Activated CD8-positive, alpha-beta T cell treated with anti-CD3 and anti-CD28 coated beads for 36 hours (primary cell): ENCODE measurements around the gene C8A. TPM values are rescaled to one million over a fixed set of nuclear protein-coding genes. Genes with fewer than 3 reads are reported as not detected.

Experiments used
- ATAC-seq: fragments of 200-7000 bp; cut with Tn5 transposase; one replicate; pipeline ENCODE4 v1.10.0; 2021; ENCODE audit warnings: mild to moderate bottlenecking, moderate library complexity
- CTCF ChIA-PET: fragments of 350-600 bp; sonication (Branson Sonifier 250); formaldehyde crosslinking; loops from one replicate; lab custom pipeline; 2021; ENCODE audit warnings: antibody characterized with exemption; lab: Charles Lee
- POLR2A ChIA-PET: fragments of 350-600 bp; sonication (Branson Sonifier 250); formaldehyde crosslinking; loops from one replicate; lab custom pipeline; 2021; ENCODE audit warnings: antibody characterized with exemption; lab: Charles Lee
- DNase-seq: peaks from one replicate; pipeline ENCODE4 v3.0.0-alpha.2; 2020
- H3K27ac Mint-ChIP-seq: one replicate; pipeline ENCODE4 v1.8.0; 2021; ENCODE audit warnings: mild to moderate bottlenecking, mixed read lengths
- H3K27me3 Mint-ChIP-seq: one replicate; pipeline ENCODE4 v1.8.0; 2021; ENCODE audit warnings: mixed read lengths
- H3K36me3 Mint-ChIP-seq: one replicate; pipeline ENCODE4 v1.8.0; 2021; ENCODE audit warnings: low read depth, mixed read lengths
- H3K4me1 Mint-ChIP-seq: one replicate; pipeline ENCODE4 v1.8.0; 2021; ENCODE audit warnings: low read depth, mixed read lengths
- H3K4me3 Mint-ChIP-seq: one replicate; pipeline ENCODE4 v1.8.0; 2021; ENCODE audit warnings: mild to moderate bottlenecking, moderate library complexity, mixed read lengths
- H3K9me3 Mint-ChIP-seq: one replicate; pipeline ENCODE4 v1.8.0; 2021; ENCODE audit warnings: mixed read lengths
- intact Hi-C: fragments of 100-400 bp; cut with micrococcal nuclease; formaldehyde crosslinking; loops from one replicate; pipeline ENCODE4 v1.10.0; 2022
- total RNA-seq, 2 experiments: library from RNA; stranded (reverse); gene quantifications; one replicate each; pipeline ENCODE4 v1.2.3, GENCODE V29; 2021
- TF ChIP-seq, protein P1 (sequence below): fragments of 200-600 bp; IDR thresholded peaks from one replicate; pipeline ENCODE4 v1.8.0; 2022; ENCODE audit warnings: antibody characterized with exemption, mild to moderate bottlenecking

The C8A gene
- total RNA-seq, 2 experiments from 2014 or later: not detected

DNA sequence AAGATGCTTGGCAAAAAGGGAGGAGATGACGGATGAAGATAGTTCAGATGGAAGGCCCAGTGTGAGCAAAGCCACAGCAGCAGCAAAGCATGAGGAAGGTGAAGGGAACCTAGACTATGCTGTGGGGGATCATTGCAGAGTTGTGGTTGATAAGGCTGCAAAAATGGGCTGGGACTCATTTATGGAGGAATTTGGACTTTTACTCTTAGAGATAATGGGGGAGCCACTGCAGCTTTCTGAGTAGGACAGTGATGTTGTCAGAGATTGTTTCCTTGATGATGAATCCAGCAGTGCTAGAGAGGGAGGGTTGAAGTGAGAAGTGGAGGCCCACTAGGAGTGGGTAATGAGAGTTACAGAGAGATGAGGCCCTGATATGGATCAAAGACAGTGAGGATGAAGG is 2.1 kb upstream of the C8A start:
- H3K4me1 Mint-ChIP-seq: no peaks in the 10 kb centered on the region
- H3K27ac Mint-ChIP-seq: no peak overlapping the region
- TF ChIP-seq, protein P1, sequence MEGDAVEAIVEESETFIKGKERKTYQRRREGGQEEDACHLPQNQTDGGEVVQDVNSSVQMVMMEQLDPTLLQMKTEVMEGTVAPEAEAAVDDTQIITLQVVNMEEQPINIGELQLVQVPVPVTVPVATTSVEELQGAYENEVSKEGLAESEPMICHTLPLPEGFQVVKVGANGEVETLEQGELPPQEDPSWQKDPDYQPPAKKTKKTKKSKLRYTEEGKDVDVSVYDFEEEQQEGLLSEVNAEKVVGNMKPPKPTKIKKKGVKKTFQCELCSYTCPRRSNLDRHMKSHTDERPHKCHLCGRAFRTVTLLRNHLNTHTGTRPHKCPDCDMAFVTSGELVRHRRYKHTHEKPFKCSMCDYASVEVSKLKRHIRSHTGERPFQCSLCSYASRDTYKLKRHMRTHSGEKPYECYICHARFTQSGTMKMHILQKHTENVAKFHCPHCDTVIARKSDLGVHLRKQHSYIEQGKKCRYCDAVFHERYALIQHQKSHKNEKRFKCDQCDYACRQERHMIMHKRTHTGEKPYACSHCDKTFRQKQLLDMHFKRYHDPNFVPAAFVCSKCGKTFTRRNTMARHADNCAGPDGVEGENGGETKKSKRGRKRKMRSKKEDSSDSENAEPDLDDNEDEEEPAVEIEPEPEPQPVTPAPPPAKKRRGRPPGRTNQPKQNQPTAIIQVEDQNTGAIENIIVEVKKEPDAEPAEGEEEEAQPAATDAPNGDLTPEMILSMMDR: no peak
- no peaks in the 10 kb centered on the region for H3K36me3 Mint-ChIP-seq
- H3K27me3 Mint-ChIP-seq: peaks cover 11% of the 10 kb centered on the region
- intact Hi-C loops: no loop called here
- ChIA-PET CTCF (no interaction called here), POLR2A (no interaction called here)
- DNase-seq (no peak), ATAC-seq (no peak)
- no peak overlapping the region for H3K4me3 Mint-ChIP-seq
- H3K9me3 Mint-ChIP-seq: no peaks in the 10 kb centered on the region

DNA sequence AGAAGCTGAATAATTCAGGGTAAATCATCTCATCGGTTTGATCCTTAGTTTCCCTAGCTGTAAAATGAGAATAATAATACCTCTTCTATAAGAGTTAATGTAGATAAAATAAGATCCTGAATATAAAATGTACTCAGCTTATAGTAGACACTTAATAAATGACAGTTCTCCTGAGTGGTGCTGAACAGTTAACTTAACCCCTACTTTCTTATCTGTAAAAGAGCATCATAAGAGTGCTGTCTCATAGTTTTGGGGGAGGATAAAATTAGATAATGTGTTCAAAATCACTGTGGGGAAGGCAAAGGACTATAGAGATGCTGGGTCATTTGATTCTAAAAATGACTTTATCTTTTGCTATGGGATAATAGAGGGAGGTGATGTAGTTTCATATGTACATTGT is 593 bp downstream of the C8A start:
- H3K4me3 Mint-ChIP-seq: no peak overlapping the region
- intact Hi-C loops: no loop called here
- H3K4me1 Mint-ChIP-seq: no peaks in the 10 kb centered on the region
- peaks cover 16% of the 10 kb centered on the region for H3K27me3 Mint-ChIP-seq
- ATAC-seq (no peak), DNase-seq (no peak)
- CTCF ChIA-PET: no interaction called here
- TF ChIP-seq, protein P1: no peak
- no peak overlapping the region for H3K27ac Mint-ChIP-seq
- H3K36me3 Mint-ChIP-seq: no peaks in the 10 kb centered on the region
- POLR2A ChIA-PET: interaction anchor here (0.6 kb wide), 1 partner anchor 149 kb away, joined by 3 read pairs; no protein-coding TSS in a partner anchor
- peaks cover 2% of the 10 kb centered on the region for H3K9me3 Mint-ChIP-seq

DNA sequence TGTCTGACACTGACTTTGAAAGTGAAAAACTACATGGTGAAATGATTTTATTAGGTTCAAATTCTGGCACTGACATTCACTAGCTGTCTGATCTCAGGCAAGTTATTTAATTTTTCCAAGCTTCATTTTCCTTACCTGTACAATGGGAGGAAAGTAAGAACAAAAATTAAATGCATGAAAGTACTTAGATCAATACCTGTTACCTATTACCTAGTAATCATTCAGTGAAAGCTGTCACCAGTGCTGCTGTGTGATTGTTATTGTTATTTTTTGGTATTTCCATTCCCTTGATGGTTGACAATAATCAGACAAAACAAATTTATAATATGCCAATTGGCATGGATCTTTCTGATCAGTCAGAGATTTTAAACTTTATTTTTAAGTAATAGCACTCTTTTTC is 1.6 kb downstream of the C8A start:
- ChIA-PET POLR2A (no interaction called here), CTCF (no interaction called here)
- intact Hi-C loops: no loop called here
- ATAC-seq (no peak), DNase-seq (no peak)
- Mint-ChIP-seq H3K36me3 (no peaks in the 10 kb centered on the region), H3K4me3 (no peak overlapping the region), H3K27me3 (peaks cover 17% of the 10 kb centered on the region), H3K27ac (no peak overlapping the region), H3K9me3 (peaks cover 2% of the 10 kb centered on the region), H3K4me1 (no peaks in the 10 kb centered on the region)
- TF ChIP-seq, protein P1: no peak

DNA sequence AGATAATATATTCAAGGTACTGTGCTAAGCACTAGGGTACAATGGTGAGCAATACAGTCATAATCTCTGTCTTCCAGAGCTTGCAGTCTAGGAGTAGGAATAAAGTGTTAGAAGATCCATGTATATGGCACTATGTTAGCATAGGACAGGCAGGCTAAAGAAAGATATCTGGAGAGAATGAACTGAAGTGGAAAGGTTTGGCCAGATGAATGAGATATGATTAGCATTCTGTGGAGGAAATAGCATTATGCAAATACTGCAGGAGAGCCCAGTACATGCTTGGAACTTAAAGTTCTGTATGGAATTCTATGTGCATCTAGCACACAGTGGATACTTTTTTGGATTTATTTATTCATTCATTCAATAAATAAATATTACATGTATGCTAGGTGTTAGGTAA is 4.7 kb downstream of the C8A start:
- CTCF ChIA-PET: no interaction called here
- intact Hi-C loops: no loop called here
- peaks cover 2% of the 10 kb centered on the region for H3K9me3 Mint-ChIP-seq

DNA sequence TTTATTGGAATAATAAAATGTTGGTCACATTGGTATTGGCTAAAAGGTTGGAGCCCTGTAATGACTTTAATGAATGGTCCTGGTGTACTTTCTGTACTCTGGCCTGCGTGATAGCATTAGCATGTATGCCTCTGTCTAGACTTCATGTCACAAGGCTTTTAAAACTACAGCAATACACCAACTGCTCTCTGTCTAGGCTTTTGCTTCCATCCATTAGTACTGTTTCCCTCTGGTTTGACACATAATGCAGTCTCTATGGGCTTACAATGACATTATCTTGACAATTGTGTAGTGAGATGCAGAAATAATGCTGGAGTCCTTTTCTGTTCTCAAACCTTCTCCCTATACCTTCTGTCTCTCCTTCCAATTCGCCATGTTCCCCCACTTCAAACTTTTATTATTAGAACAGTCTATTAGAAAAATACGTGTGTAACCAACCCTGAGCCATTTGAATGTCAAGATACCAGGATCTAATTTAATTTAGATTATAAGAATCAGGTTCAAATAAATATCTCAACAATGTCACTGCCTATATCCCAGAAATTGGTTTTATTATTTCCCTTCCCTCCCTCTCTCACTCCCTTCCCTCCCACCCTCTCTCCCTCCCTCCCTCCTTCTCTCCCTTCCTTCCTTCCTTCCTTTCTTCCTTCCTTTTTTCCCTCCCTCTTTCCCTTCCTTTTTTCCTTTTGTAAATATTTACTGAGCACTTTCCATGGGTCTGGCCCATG is 8.8 kb downstream of the C8A start:
- Mint-ChIP-seq H3K27ac (no peak overlapping the region), H3K4me1 (no peaks in the 10 kb centered on the region), H3K9me3 (peaks cover 2% of the 10 kb centered on the region), H3K36me3 (no peaks in the 10 kb centered on the region), H3K27me3 (peaks cover 18% of the 10 kb centered on the region), H3K4me3 (no peak overlapping the region)
- intact Hi-C loops: no loop called here
- ChIA-PET POLR2A (no interaction called here), CTCF (no interaction called here)
- DNase-seq (no peak), ATAC-seq (no peak)
- TF ChIP-seq, protein P1: no peak

More for the DNA sequence above, 4.7 kb downstream of the C8A start:
- POLR2A ChIA-PET: no interaction called here
- TF ChIP-seq, protein P1: no peak
- DNase-seq (no peak), ATAC-seq (no peak)
- no peaks in the 10 kb centered on the region for H3K4me1 Mint-ChIP-seq
- no peak overlapping the region for H3K27ac Mint-ChIP-seq
- peaks cover 15% of the 10 kb centered on the region for H3K27me3 Mint-ChIP-seq
- no peak overlapping the region for H3K4me3 Mint-ChIP-seq
- H3K36me3 Mint-ChIP-seq: no peaks in the 10 kb centered on the region
